Vagina (tissue), 2 donors: ENCODE results near the gene LCK. TPM values are rescaled to one million over a fixed set of nuclear protein-coding genes. Genes with fewer than 3 reads are reported as not detected.
A peak's percentile ranks its signal among the peaks of the same experiment; 100 is the strongest.

Source experiments
- DNase-seq, 2 donors: peaks; one replicate each; pipeline ENCODE4 v3.0.0-alpha.2; 2017; ENCODE audit errors: extremely low spot score in 2 of 2
- H3K27ac ChIP-seq: fragments of 200-600 bp; sonication (generic); one replicate; pipeline ENCODE4 v1.5.1; 2019
- H3K27me3 ChIP-seq: fragments of 200-600 bp; sonication (generic); one replicate; pipeline ENCODE4 v1.5.1; 2019
- H3K36me3 ChIP-seq, 2 donors: fragments of 200-600 bp; sonication (generic); one replicate each; pipeline ENCODE4 v1.5.1; 2017 to 2019
- H3K4me1 ChIP-seq: fragments of 200-600 bp; sonication (generic); one replicate; pipeline ENCODE4 v1.5.1; 2019
- H3K4me3 ChIP-seq, 2 donors: fragments of 200-600 bp; sonication (generic); 1 replicate in 1 of 2; 2 replicates in 1 of 2; pipeline ENCODE4 v1.5.1; 2016 to 2019
- H3K9me3 ChIP-seq: fragments of 200-600 bp; sonication (generic); one replicate; pipeline ENCODE4 v1.5.1; 2019
- POLR2A ChIP-seq, 2 donors: fragments of 450-650 bp; IDR thresholded peaks; one replicate each; pipeline ENCODE4 v1.6.1; 2017; ENCODE audit warnings: antibody characterized with exemption in 2 of 2, mild to moderate bottlenecking in 2 of 2, moderate library complexity in 2 of 2
- POLR2AphosphoS5 ChIP-seq, 2 donors: sonication (generic); formaldehyde crosslinking; IDR thresholded peaks; one replicate each; pipeline ENCODE4 v1.9.0; 2017; ENCODE audit warnings: antibody characterized with exemption in 2 of 2, mild to moderate bottlenecking in 2 of 2, low read depth in 1 of 2; ENCODE audit not compliant: insufficient read depth in 1 of 2
- intact Hi-C: fragments of 100-400 bp; cut with DNase I; formaldehyde crosslinking; loops from one replicate; pipeline ENCODE4 v1.15.1; 2023
- small RNA-seq: library from RNA; depleted of rRNA; stranded (forward); fragments of <200 nt; gene quantifications from one replicate; pipeline ENCODE3, GENCODE V24; 2016
- total RNA-seq: library from RNA; depleted of rRNA; stranded (reverse); fragments of >200 nt; gene quantifications from one replicate; pipeline ENCODE4 v1.2.3, GENCODE V29; 2016
- TF ChIP-seq, protein P1 (sequence below), 3 experiments: fragments of 450-650 bp in 2 of 3; fragments of 200-600 bp in 1 of 3; sonication (generic) in 1 of 3; IDR thresholded peaks; one replicate each; pipeline ENCODE4 v1.5.1; 2017 to 2019; ENCODE audit warnings: antibody characterized with exemption in 3 of 3, mild to moderate bottlenecking in 2 of 3, moderate library complexity in 2 of 3

The LCK gene
- total RNA-seq, 1 donor from 2014 or later, result 6.4 TPM

DNA sequence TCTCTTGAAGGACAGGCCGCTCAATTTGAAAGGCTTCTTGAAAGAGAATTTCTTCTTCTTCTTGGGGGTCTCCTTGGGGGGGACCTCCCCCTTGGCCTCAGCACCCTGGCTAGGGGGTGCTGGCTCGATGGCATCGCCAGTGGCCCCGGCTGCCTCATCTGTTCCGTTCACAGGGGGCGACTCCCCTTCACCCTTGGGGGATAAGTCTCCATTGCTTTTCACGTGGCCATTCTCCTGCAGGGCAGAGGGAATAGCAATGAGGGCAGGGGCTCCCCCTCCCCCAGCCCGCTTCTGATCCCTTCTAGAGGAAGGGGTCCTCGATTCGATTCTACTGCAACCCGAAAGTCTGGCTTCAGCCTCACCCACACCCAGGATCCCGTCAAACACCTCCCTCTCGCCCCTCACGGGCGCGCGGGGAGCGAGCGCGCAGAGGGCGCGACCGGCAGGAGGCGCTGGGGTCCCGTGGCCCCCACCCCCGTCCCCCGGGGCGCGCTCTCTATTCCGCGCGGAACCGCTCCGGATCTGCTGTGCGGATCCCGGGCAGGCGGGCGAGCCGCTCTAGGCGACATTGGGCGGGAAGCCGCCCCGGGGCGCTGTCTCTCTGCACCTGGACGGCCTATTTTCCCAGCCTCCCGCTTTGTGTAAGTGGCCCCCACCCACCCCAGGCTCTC, 83.9 kb downstream of the LCK start:
- peak overlapping the region; percentile 74 to 86 for H3K4me3 ChIP-seq
- H3K27me3 ChIP-seq, result no peaks in the 10 kb centered on the region
- H3K9me3 ChIP-seq, result no peaks in the 10 kb centered on the region
- intact Hi-C loops, result no loop called here
- no peak for TF ChIP-seq POLR2A (IDR thresholded peaks at IDR 0.05)
- TF ChIP-seq, protein P1, sequence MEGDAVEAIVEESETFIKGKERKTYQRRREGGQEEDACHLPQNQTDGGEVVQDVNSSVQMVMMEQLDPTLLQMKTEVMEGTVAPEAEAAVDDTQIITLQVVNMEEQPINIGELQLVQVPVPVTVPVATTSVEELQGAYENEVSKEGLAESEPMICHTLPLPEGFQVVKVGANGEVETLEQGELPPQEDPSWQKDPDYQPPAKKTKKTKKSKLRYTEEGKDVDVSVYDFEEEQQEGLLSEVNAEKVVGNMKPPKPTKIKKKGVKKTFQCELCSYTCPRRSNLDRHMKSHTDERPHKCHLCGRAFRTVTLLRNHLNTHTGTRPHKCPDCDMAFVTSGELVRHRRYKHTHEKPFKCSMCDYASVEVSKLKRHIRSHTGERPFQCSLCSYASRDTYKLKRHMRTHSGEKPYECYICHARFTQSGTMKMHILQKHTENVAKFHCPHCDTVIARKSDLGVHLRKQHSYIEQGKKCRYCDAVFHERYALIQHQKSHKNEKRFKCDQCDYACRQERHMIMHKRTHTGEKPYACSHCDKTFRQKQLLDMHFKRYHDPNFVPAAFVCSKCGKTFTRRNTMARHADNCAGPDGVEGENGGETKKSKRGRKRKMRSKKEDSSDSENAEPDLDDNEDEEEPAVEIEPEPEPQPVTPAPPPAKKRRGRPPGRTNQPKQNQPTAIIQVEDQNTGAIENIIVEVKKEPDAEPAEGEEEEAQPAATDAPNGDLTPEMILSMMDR (IDR thresholded peaks at IDR 0.05), result peak in 2 of 3 experiments; percentile 50 to 76
- H3K4me1 ChIP-seq, result peaks cover 25% of the 10 kb centered on the region
- H3K36me3 ChIP-seq, result peaks cover 0 to 26% of the 10 kb centered on the region in 2 donors
- peak overlapping the region; percentile 84 for H3K27ac ChIP-seq
- DNase-seq, result no peak

DNA sequence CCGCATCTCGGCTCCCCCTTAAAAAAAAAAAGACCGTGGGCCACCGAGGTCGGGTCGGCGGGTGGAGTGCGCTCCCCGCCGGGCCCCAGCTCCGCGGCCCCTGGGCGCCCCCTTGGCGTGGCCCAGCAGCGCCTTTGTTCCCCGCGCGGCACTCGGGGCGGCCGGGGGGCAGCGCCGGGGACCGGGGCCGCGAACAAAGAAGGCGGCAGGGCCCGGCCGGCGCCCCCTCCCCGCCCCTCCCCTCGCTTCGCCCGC, 84.4 kb downstream of the LCK start:
- intact Hi-C loops, result no loop called here
- no peaks in the 10 kb centered on the region for H3K27me3 ChIP-seq
- peaks cover 25% of the 10 kb centered on the region for H3K4me1 ChIP-seq
- H3K36me3 ChIP-seq, result peaks cover 0 to 22% of the 10 kb centered on the region in 2 donors
- TF ChIP-seq POLR2A (IDR thresholded peaks at IDR 0.05), result no peak
- TF ChIP-seq POLR2AphosphoS5 (IDR thresholded peaks at IDR 0.05; ENCODE audit: insufficient read depth in 1 of 2, low read depth in 1 of 2), result no peak
- TF ChIP-seq, protein P1 (IDR thresholded peaks at IDR 0.05), result no peak
- H3K4me3 ChIP-seq, result peak overlapping the region; percentile 74 to 86
- H3K9me3 ChIP-seq, result no peaks in the 10 kb centered on the region
- H3K27ac ChIP-seq, result peak overlapping the region; percentile 84
- no peak for DNase-seq

Small RNA genes lying within 50 kb of the gene (small RNA-seq; reads per million reads assigned to genes)
- gene RF00017 (not detected), gene RF00019 (not detected)

Other genes starting within 250 kb of the LCK start
- gene KHDRBS1, start 237.4 kb upstream of the LCK start, total RNA-seq, result 104 TPM
- gene TMEM39B, start 178.3 kb upstream of the LCK start, total RNA-seq, result 8.3 TPM
- gene KPNA6, start 143.2 kb upstream of the LCK start, total RNA-seq, result 28.7 TPM
- gene TXLNA, start 71.6 kb upstream of the LCK start, total RNA-seq, result 45.7 TPM
- 2.9 TPM for gene CCDC28B, start 50.7 kb upstream of the LCK start, total RNA-seq
- gene IQCC, start 45.6 kb upstream of the LCK start, total RNA-seq, result not detected
- gene DCDC2B, start 42.2 kb upstream of the LCK start, total RNA-seq, result not detected
- gene TMEM234, start 28.9 kb upstream of the LCK start, total RNA-seq, result 8.3 TPM
- 164 TPM for gene EIF3I, start 28.9 kb upstream of the LCK start, total RNA-seq
- 3.7 TPM for gene FAM167B, start 4.0 kb upstream of the LCK start, total RNA-seq
- gene HDAC1, start 40.8 kb downstream of the LCK start, total RNA-seq, result 65.6 TPM
- gene MARCKSL1, start 85.0 kb downstream of the LCK start, total RNA-seq, result 36.8 TPM
- gene FAM229A, start 111.2 kb downstream of the LCK start, total RNA-seq, result 10.1 TPM
- not detected for gene TSSK3, start 111.3 kb downstream of the LCK start, total RNA-seq
- 54.3 TPM for gene BSDC1, start 143.2 kb downstream of the LCK start, total RNA-seq
- gene ZBTB8B, start 213.8 kb downstream of the LCK start, total RNA-seq, result not detected